IPS-NIHi11 (cell line): Measurements from ENCODE around the gene PTRHD1.

Source experiments
- DNase-seq: peaks from one replicate; pipeline ENCODE4 v3.0.0; 2012; ENCODE audit warnings: mixed read lengths, low spot score

PTRHD1 gene

GRCh38 chr2:24830351-24830750, 37.2 kb upstream of the PTRHD1 start:
- peak; percentile 28 for DNase-seq

- DNase-seq: peak; percentile 5
Measured at GRCh38 chr2:24828238-24828996, 35.2 kb upstream of the PTRHD1 start.

GRCh38 chr2:24827321-24828237, 34.4 kb upstream of the PTRHD1 start:
- DNase-seq: peak; percentile 89

- DNase-seq: no peak
Measured at GRCh38 chr2:24826773-24827145, 33.6 kb upstream of the PTRHD1 start.

GRCh38 chr2:24825883-24826772, 32.9 kb upstream of the PTRHD1 start:
- DNase-seq: peak; percentile 29

GRCh38 chr2:24824966-24825882, 32.0 kb upstream of the PTRHD1 start:
- DNase-seq: peak; percentile 26

GRCh38 chr2:24824071-24824588, 30.9 kb upstream of the PTRHD1 start:
- DNase-seq: no peak

GRCh38 chr2:24822049-24822706, 29.0 kb upstream of the PTRHD1 start:
- peak; percentile 74 for DNase-seq

- peak; percentile 18 for DNase-seq
Measured at GRCh38 chr2:24821433-24821891, 28.3 kb upstream of the PTRHD1 start.

- DNase-seq: peak; percentile 20
Measured at GRCh38 chr2:24820598-24821432, 27.6 kb upstream of the PTRHD1 start.

- no peak for DNase-seq
Measured at GRCh38 chr2:24820175-24820513, 27.0 kb upstream of the PTRHD1 start.

- peak; percentile 4 for DNase-seq
Measured at GRCh38 chr2:24819442-24820174, 26.4 kb upstream of the PTRHD1 start.

- DNase-seq: no peak
Measured at GRCh38 chr2:24818721-24819167, 25.6 kb upstream of the PTRHD1 start.

- DNase-seq: no peak
Measured at GRCh38 chr2:24816884-24817283, 23.7 kb upstream of the PTRHD1 start.

GRCh38 chr2:24816404-24816803, 23.2 kb upstream of the PTRHD1 start:
- no peak for DNase-seq

- no peak for DNase-seq
Measured at GRCh38 chr2:24815171-24815570, 22.0 kb upstream of the PTRHD1 start.

GRCh38 chr2:24814516-24814915, 21.3 kb upstream of the PTRHD1 start:
- no peak for DNase-seq

GRCh38 chr2:24813691-24814137, 20.5 kb upstream of the PTRHD1 start:
- DNase-seq: no peak
